Loucy (cell line): ENCODE measurements around the gene HYOU1.

Source experiments
- H2AFZ ChIP-seq: fragments of 200-600 bp; sonication (generic); 2 replicates; pipeline ENCODE4 v1.6.0; 2016; ENCODE audit warnings: antibody characterized with exemption, mild to moderate bottlenecking, low read length, moderate library complexity
- H3F3A ChIP-seq: fragments of 200-600 bp; 2 replicates; pipeline ENCODE4 v1.6.0; 2016; ENCODE audit warnings: antibody characterized with exemption, low read depth, mild to moderate bottlenecking
- H3K27me3 ChIP-seq: fragments of 200-600 bp; sonication (generic); 2 replicates; pipeline ENCODE4 v1.6.1; 2014; ENCODE audit warnings: low read length, mild to moderate bottlenecking; ENCODE audit not compliant: insufficient read depth, poor library complexity, severe bottlenecking
- H3K36me3 ChIP-seq: fragments of 200-600 bp; sonication (generic); 2 replicates; pipeline ENCODE4 v1.6.1; 2016; ENCODE audit warnings: low read length; ENCODE audit not compliant: insufficient read depth
- H3K4me1 ChIP-seq: fragments of 200-600 bp; sonication (generic); 2 replicates; pipeline ENCODE4 v1.5.1; 2014; ENCODE audit warnings: low read length, mild to moderate bottlenecking; ENCODE audit not compliant: insufficient read depth, poor library complexity, severe bottlenecking
- H3K4me2 ChIP-seq: fragments of 200-600 bp; sonication (generic); 2 replicates; pipeline ENCODE4 v1.6.0; 2014; ENCODE audit warnings: antibody characterized with exemption, low read length, low read depth, mild to moderate bottlenecking; ENCODE audit not compliant: poor library complexity, severe bottlenecking
- H3K4me3 ChIP-seq: fragments of 200-600 bp; sonication (generic); 2 replicates; pipeline ENCODE4 v1.5.1; 2014; ENCODE audit warnings: low read length, mild to moderate bottlenecking, mixed read lengths; ENCODE audit not compliant: poor library complexity, severe bottlenecking
- H3K79me2 ChIP-seq: fragments of 200-600 bp; sonication (generic); 2 replicates; pipeline ENCODE4 v1.6.1; 2014; ENCODE audit warnings: low read length; ENCODE audit not compliant: insufficient read depth
- H3K9ac ChIP-seq: fragments of 200-600 bp; sonication (generic); 2 replicates; pipeline ENCODE4 v1.6.0; 2014; ENCODE audit warnings: mild to moderate bottlenecking, low read depth, low read length, moderate library complexity; ENCODE audit not compliant: poor library complexity, severe bottlenecking
- H3K9me2 ChIP-seq: fragments of 200-600 bp; sonication (generic); replicated peaks from 2 replicates; pipeline ENCODE4 v1.6.1; 2016; ENCODE audit warnings: low read depth, low read length, mixed read lengths
- H3K9me3 ChIP-seq: fragments of 200-600 bp; sonication (generic); 2 replicates; pipeline ENCODE4 v1.6.1; 2014; ENCODE audit warnings: mild to moderate bottlenecking, antibody characterized with exemption, low read length, low read depth; ENCODE audit not compliant: insufficient read depth
- H4K20me1 ChIP-seq: fragments of 200-600 bp; sonication (generic); 2 replicates; pipeline ENCODE4 v1.6.0; 2014; ENCODE audit warnings: antibody characterized with exemption, low read length, mild to moderate bottlenecking; ENCODE audit not compliant: insufficient read depth, poor library complexity, severe bottlenecking
- CTCF ChIP-seq: fragments of 200-600 bp; sonication (generic); conservative IDR thresholded peaks from 2 replicates; pipeline ENCODE4 v1.5.1; 2014; ENCODE audit warnings: mild to moderate bottlenecking, antibody characterized with exemption, low read length
- EZH2phosphoT487 ChIP-seq: fragments of 200-600 bp; IDR thresholded peaks from 2 replicates; pipeline ENCODE4 v1.6.1; 2018; ENCODE audit warnings: antibody characterized with exemption, mild to moderate bottlenecking, moderate library complexity, borderline replicate concordance

Gene HYOU1

GRCh38 chr11:118998822-118999221 is 58.2 kb downstream of the HYOU1 start:
- peaks cover 57% of the 10 kb centered on the region for H3K79me2 ChIP-seq
- H4K20me1 ChIP-seq: peaks cover 10% of the 10 kb centered on the region

GRCh38 chr11:118998388-118998717 is 58.7 kb downstream of the HYOU1 start:
- Histone ChIP-seq H3K79me2 (peaks cover 57% of the 10 kb centered on the region), H3K9me2 (no peaks in the 10 kb centered on the region), H3K36me3 (peaks cover 3% of the 10 kb centered on the region; the same call in 1 of the 2 replicates), H3F3A (no peaks in the 10 kb centered on the region), H3K9me3 (no peaks in the 10 kb centered on the region), H4K20me1 (peaks cover 10% of the 10 kb centered on the region), H3K9ac (peak overlapping the region; percentile 95), H3K27me3 (no peaks in the 10 kb centered on the region), H3K4me2 (peak overlapping the region; percentile 86), H3K4me3 (peak overlapping the region; percentile 86), H3K4me1 (peaks cover 28% of the 10 kb centered on the region), H2AFZ (peak overlapping the region; percentile 80)
- no peak for TF ChIP-seq EZH2phosphoT487
- TF ChIP-seq CTCF: no peak

More at GRCh38 chr11:118998822-118999221, 58.2 kb downstream of the HYOU1 start:
- peaks cover 28% of the 10 kb centered on the region for H3K4me1 ChIP-seq
- no peaks in the 10 kb centered on the region for H3K9me3 ChIP-seq
- H3K36me3 ChIP-seq: peaks cover 3% of the 10 kb centered on the region; the same call in 1 of the 2 replicates
- peak overlapping the region; percentile 86 for H3K4me2 ChIP-seq
- no peaks in the 10 kb centered on the region for H3K9me2 ChIP-seq
- H2AFZ ChIP-seq: no peak overlapping the region
- no peaks in the 10 kb centered on the region for H3K27me3 ChIP-seq
- H3K4me3 ChIP-seq: peak overlapping the region; percentile 86
- H3K9ac ChIP-seq: peak overlapping the region; percentile 95
- TF ChIP-seq EZH2phosphoT487 (no peak), CTCF (no peak)
- H3F3A ChIP-seq: no peaks in the 10 kb centered on the region

- peak within 1 kb of the TSS; percentile 86 for H3K4me3 ChIP-seq
- H3F3A ChIP-seq: no peaks in the 10 kb centered on the region
- H2AFZ ChIP-seq: peak within 1 kb of the TSS; percentile 80
- peaks cover 10% of the 10 kb centered on the region for H4K20me1 ChIP-seq
- H3K79me2 ChIP-seq: peaks cover 57% of the 10 kb centered on the region
- no peaks in the 10 kb centered on the region for H3K9me3 ChIP-seq
- TF ChIP-seq EZH2phosphoT487 (no peak), CTCF (no peak; the same call in 1 of the 2 replicates)
- H3K4me1 ChIP-seq: peaks cover 28% of the 10 kb centered on the region
- peak within 1 kb of the TSS; percentile 95 for H3K9ac ChIP-seq
- peak within 1 kb of the TSS; percentile 86 for H3K4me2 ChIP-seq
- H3K27me3 ChIP-seq: no peaks in the 10 kb centered on the region
- no peaks in the 10 kb centered on the region for H3K9me2 ChIP-seq
- no peaks in the 10 kb centered on the region for H3K36me3 ChIP-seq
These were observed 59.2 kb downstream of the HYOU1 start, which contains the start of gene CENATAC for GRCh38 chr11:118997627-118998387. Gene CENATAC, plus strand, starts transcription at chr11:118998138. Its CDS starts 60 bp downstream, at chr11:118998198.
